RWPE1 (cell line): Measurements from ENCODE around the gene KRT4.
A peak's percentile ranks its signal among the peaks of the same experiment; 100 is the strongest.
"Not testable (repeated sequence)": the region's sequence is repeated elsewhere in the genome, so short reads cannot be mapped to it uniquely, and the experiment has no call there.

Experiments used
- CTCF ChIA-PET: fragments of 350-600 bp; sonication (Branson Sonifier 250); formaldehyde crosslinking; extraction: SDS; loops from one replicate; lab custom pipeline; 2021; lab: Yijun Ruan, JAX
- POLR2A ChIA-PET: fragments of 400-600 bp; formaldehyde crosslinking; extraction: SDS; loops from one replicate; lab custom pipeline; 2020; ENCODE audit warnings: antibody characterized with exemption; ENCODE audit not compliant: low non-redundant PET; lab: Yijun Ruan, JAX
- DNase-seq: peaks from one replicate; pipeline ENCODE4 v3.0.0; 2012; ENCODE audit warnings: low spot score
- H3K27ac ChIP-seq: fragments of 450-650 bp; 2 replicates; pipeline ENCODE4 v1.5.1; 2017
- TF ChIP-seq, protein P1 (sequence below): fragments of 450-650 bp; conservative IDR thresholded peaks from 2 replicates; pipeline ENCODE4 v1.5.1; 2017; ENCODE audit warnings: low read depth, mild to moderate bottlenecking

KRT4 gene

GRCh38 chr12:52813885-52814709 is at the start of gene KRT4:
KRT4 (minus strand) TSS chr12:52814116; CDS start chr12:52814058, 58 bp downstream.
- H3K27ac ChIP-seq, result no peak within 1 kb of the TSS
- no peak for DNase-seq
- ChIA-PET POLR2A (no interaction called here), CTCF (no interaction called here)
- TF ChIP-seq, protein P1, sequence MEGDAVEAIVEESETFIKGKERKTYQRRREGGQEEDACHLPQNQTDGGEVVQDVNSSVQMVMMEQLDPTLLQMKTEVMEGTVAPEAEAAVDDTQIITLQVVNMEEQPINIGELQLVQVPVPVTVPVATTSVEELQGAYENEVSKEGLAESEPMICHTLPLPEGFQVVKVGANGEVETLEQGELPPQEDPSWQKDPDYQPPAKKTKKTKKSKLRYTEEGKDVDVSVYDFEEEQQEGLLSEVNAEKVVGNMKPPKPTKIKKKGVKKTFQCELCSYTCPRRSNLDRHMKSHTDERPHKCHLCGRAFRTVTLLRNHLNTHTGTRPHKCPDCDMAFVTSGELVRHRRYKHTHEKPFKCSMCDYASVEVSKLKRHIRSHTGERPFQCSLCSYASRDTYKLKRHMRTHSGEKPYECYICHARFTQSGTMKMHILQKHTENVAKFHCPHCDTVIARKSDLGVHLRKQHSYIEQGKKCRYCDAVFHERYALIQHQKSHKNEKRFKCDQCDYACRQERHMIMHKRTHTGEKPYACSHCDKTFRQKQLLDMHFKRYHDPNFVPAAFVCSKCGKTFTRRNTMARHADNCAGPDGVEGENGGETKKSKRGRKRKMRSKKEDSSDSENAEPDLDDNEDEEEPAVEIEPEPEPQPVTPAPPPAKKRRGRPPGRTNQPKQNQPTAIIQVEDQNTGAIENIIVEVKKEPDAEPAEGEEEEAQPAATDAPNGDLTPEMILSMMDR, result no peak

DNA sequence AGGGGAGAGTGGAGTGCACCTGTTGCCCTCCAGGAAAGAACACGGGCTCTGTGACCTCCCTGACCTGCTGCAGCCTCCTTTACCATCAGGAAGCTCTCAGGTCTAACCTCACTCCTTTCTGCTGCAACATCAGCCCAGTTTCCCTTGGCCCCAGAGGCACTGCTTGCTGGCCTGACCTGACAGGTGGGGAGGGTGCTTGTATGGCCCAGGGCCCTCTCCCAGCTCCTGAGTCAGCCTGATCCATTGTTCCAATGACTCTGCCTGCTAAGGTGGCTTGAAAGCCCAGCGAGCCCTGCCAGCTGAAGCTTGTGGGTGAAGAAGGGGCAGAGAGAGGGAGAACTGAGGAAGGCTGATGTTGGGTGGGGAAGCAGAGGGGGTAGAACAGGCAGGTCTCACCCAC is 48.1 kb upstream of the KRT4 start:
- H3K27ac ChIP-seq, result peak overlapping the region; percentile 93
- no peak for DNase-seq
- TF ChIP-seq, protein P1, result no peak
- ChIA-PET CTCF (interaction anchor here (0.8 kb wide), 1 partner anchor 18 kb away, joined by 3 read pairs; no protein-coding TSS in a partner anchor), POLR2A (no interaction called here)

GRCh38 chr12:52861511-52861910 is 47.6 kb upstream of the KRT4 start:
- DNase-seq, result no peak
- ChIA-PET CTCF (interaction anchor here (0.8 kb wide), 1 partner anchor 18 kb away, joined by 3 read pairs; no protein-coding TSS in a partner anchor), POLR2A (no interaction called here)
- peak overlapping the region; percentile 93 for H3K27ac ChIP-seq
- TF ChIP-seq, protein P1, result no peak

DNA sequence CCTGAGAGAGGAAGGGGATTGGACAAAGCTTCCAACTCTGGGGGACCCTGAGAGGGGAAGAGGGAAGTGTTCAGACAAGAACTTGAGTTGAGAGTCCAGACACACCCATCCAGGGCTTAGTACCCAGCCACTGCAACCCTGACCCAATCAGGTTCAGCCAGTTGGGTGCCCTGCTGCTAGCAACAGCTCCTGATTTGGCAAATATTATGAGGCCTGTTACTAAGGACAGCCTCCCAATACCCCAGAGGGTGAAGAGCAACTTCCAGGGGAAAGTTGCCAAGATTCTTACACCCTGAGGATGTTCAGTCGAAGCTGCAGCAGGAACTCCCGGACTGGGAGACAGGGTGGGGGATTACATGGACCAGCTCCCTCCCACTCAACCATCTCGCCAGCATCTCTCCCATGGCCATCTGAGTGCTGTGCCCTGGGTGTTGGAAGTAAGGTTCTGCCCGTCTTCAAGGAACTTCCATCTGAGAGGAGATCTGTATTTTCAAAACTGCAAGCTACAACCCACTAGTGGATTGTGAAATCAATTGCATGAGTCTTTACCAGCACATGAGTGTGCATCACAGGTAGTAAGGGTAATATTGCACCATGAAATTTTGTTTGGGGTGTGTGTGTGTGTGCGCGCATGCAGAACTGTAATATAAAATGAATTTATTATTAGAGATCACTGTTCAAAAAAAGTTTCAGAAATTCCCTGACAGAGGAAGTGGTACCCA is 46.3 kb upstream of the KRT4 start:
- H3K27ac ChIP-seq, result peak overlapping the region; percentile 93
- POLR2A ChIA-PET, result no interaction called here
- TF ChIP-seq, protein P1, result no peak
- CTCF ChIA-PET, result interaction anchor here (0.6 to 0.8 kb wide), 4 partner anchors 20 to 652 kb away, joined by 3 read pairs; no protein-coding TSS in a partner anchor
- peak; percentile 93 for DNase-seq

- POLR2A ChIA-PET, result no interaction called here
- TF ChIP-seq, protein P1, result no peak
- peak overlapping the region; percentile 24; the same call in 1 of the 2 replicates for H3K27ac ChIP-seq
- peak; percentile 83 for DNase-seq
- CTCF ChIA-PET, result no interaction called here
These were observed 43.6 kb upstream of the KRT4 start for GRCh38 chr12:52857500-52857899.

DNA sequence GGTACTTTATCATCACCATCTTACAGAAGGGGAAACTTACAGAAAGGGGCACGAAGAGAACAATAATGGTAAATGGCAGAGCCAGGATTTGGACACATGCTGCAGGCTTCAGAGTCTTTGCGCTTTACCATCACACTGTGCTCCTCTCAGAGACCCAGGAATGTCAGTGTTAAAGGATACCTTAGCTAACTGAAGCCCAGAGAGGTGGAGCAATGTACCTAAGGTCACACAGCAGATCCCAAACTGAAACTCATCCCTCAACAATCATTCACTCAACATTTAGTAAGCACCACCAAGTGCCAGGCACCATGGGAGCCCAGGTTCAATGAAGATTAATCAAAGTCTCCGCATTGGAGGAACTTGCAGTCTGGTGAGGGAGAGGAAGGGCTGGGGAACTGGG is 42.9 kb upstream of the KRT4 start:
- DNase-seq, result no peak
- ChIA-PET POLR2A (no interaction called here), CTCF (no interaction called here)
- TF ChIP-seq, protein P1, result no peak
- H3K27ac ChIP-seq, result no peak overlapping the region

- POLR2A ChIA-PET, CTCF ChIA-PET, H3K27ac ChIP-seq, DNase-seq: not testable (repeated sequence)
These were observed 42.2 kb upstream of the KRT4 start for GRCh38 chr12:52856077-52856476.
